Mesothelial cell of epicardium (in vitro differentiated cells): Measurements from ENCODE around the gene GRIN2A. TPM values are rescaled to one million over a fixed set of nuclear protein-coding genes. Genes with fewer than 3 reads are reported as not detected.

ENCODE experiments used
- DNase-seq, 2 experiments: peaks; one replicate each; pipeline ENCODE4 v3.0.0; 2021; ENCODE audit warnings: low spot score in 2 of 2; ENCODE audit not compliant: unreplicated experiment in 2 of 2
- H3K27ac Mint-ChIP-seq: 2 replicates; pipeline ENCODE4 v1.8.0; 2021; ENCODE audit warnings: mixed read lengths
- H3K27me3 Mint-ChIP-seq: 2 replicates; pipeline ENCODE4 v1.8.0; 2021; ENCODE audit warnings: low read depth, mixed read lengths
- H3K36me3 Mint-ChIP-seq: 2 replicates; pipeline ENCODE4 v1.8.0; 2021; ENCODE audit warnings: mixed read lengths
- H3K4me1 Mint-ChIP-seq: 2 replicates; pipeline ENCODE4 v1.8.0; 2021; ENCODE audit warnings: mixed read lengths
- H3K4me3 Mint-ChIP-seq: 2 replicates; pipeline ENCODE4 v1.8.0; 2021; ENCODE audit warnings: mild to moderate bottlenecking, moderate library complexity, mixed read lengths
- H3K9me3 Mint-ChIP-seq: 2 replicates; pipeline ENCODE4 v1.8.0; 2021; ENCODE audit warnings: mixed read lengths
- CTCF ChIP-seq: fragments of 200-600 bp; sonication (generic); IDR thresholded peaks from one replicate; pipeline ENCODE4 v1.5.0; 2021; ENCODE audit warnings: antibody characterized with exemption; ENCODE audit not compliant: unreplicated experiment
- total RNA-seq: library from RNA; stranded (reverse); gene quantifications from 3 replicates; pipeline ENCODE4 v1.2.1, GENCODE V29; 2021

Gene GRIN2A
- total RNA-seq, 1 donor from 2014 or later: 4.9 TPM

- Mint-ChIP-seq H3K27me3 (peaks cover 9% of the 10 kb centered on the region), H3K9me3 (no peaks in the 10 kb centered on the region), H3K36me3 (no peaks in the 10 kb centered on the region), H3K27ac (no peak overlapping the region), H3K4me1 (no peaks in the 10 kb centered on the region), H3K4me3 (no peak overlapping the region)
- no peak for TF ChIP-seq CTCF
- no peak for DNase-seq
These were observed 249.1 kb downstream of the GRIN2A start for GRCh38 chr16:9932919-9933653.

DNA sequence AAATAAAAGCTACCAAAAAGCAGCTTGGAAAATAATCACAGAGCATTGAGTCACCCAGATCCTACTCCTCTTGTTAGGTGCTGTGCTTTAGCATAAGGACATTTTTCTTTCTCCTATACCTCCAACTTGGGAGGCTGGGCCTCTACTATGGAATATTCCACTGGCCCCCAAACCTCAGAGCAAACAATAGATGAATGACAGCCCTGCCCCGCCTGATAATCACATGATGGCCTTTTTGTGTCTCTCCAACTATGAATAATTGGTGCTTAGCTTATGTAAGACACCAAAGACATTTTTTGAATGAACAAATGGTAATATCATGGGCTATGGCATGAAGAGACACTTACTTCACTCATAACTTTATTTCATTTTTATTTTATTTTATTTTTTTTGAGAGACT is 250.2 kb downstream of the GRIN2A start:
- H3K9me3 Mint-ChIP-seq: no peaks in the 10 kb centered on the region
- no peak for TF ChIP-seq CTCF
- DNase-seq: no peak
- H3K27ac Mint-ChIP-seq: no peak overlapping the region
- H3K36me3 Mint-ChIP-seq: no peaks in the 10 kb centered on the region
- H3K27me3 Mint-ChIP-seq: peaks cover 7% of the 10 kb centered on the region
- no peak overlapping the region for H3K4me3 Mint-ChIP-seq
- no peaks in the 10 kb centered on the region for H3K4me1 Mint-ChIP-seq

GRCh38 chr16:9929836-9930235 is 252.4 kb downstream of the GRIN2A start:
- DNase-seq: no peak
- no peaks in the 10 kb centered on the region for H3K36me3 Mint-ChIP-seq
- no peak overlapping the region for H3K27ac Mint-ChIP-seq
- no peak for TF ChIP-seq CTCF
- H3K4me1 Mint-ChIP-seq: no peaks in the 10 kb centered on the region
- H3K9me3 Mint-ChIP-seq: no peaks in the 10 kb centered on the region
- H3K4me3 Mint-ChIP-seq: no peak overlapping the region
- peaks cover 7% of the 10 kb centered on the region for H3K27me3 Mint-ChIP-seq

- no peaks in the 10 kb centered on the region for H3K36me3 Mint-ChIP-seq
- no peaks in the 10 kb centered on the region for H3K4me1 Mint-ChIP-seq
- DNase-seq: no peak
- no peaks in the 10 kb centered on the region for H3K9me3 Mint-ChIP-seq
- no peak overlapping the region for H3K27ac Mint-ChIP-seq
- no peak for TF ChIP-seq CTCF
- no peak overlapping the region for H3K4me3 Mint-ChIP-seq
- peaks cover 9% of the 10 kb centered on the region for H3K27me3 Mint-ChIP-seq
These were observed 252.9 kb downstream of the GRIN2A start for GRCh38 chr16:9929313-9929712.

DNA sequence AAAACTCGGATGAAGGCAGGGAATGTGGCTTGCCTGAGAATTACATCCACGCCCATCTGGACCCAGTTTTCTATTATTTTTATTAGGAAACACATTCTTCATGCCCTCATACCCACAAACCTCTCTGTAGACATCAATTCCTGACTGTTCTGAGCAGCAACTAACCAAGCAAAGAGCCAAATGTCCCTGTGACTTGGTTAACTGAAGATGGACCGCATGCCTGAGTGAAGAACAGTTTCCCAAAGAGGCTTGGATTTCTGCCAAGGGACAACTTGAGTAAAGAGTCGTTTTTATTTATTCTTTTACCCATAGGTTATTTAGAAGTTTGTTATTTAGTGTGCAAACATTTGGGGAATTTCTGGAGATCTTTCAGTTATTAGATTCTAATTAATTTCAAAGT is 259.8 kb downstream of the GRIN2A start:
- no peak for TF ChIP-seq CTCF
- Mint-ChIP-seq H3K36me3 (no peaks in the 10 kb centered on the region), H3K9me3 (no peaks in the 10 kb centered on the region)

DNA sequence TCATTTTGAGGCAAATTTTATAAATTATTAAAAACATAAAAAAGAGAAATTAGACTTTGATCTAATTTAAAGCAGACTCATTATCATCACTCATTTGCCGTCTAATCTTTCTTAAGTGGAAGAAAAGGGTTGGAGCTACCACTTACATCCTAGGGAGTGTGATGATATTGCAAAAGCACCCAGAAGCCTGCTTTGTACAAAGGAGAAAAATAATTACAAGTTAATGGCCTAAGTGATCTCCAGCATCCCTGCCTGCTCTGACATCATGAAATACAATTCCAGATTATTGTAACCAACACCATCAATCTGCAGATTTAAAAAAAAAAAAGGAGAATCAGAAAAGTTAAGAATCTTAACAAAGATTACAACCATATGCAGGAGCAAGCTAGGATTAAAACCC is 260.2 kb downstream of the GRIN2A start:
- no peaks in the 10 kb centered on the region for H3K36me3 Mint-ChIP-seq
- H3K4me1 Mint-ChIP-seq: no peaks in the 10 kb centered on the region
- DNase-seq: no peak
- H3K4me3 Mint-ChIP-seq: no peak overlapping the region
- H3K9me3 Mint-ChIP-seq: no peaks in the 10 kb centered on the region
- TF ChIP-seq CTCF: no peak
- peaks cover 12% of the 10 kb centered on the region for H3K27me3 Mint-ChIP-seq
- H3K27ac Mint-ChIP-seq: no peak overlapping the region

More for the DNA sequence above, 259.8 kb downstream of the GRIN2A start:
- Mint-ChIP-seq H3K27me3 (peaks cover 9% of the 10 kb centered on the region), H3K4me3 (no peak overlapping the region), H3K4me1 (no peaks in the 10 kb centered on the region), H3K27ac (no peak overlapping the region)
- DNase-seq: no peak
